GM12878 (cell line): ENCODE measurements around the gene MOV10L1.

Source experiments
- ATF2 ChIP-seq: IDR thresholded peaks from 2 replicates; pipeline ENCODE4 v1.6.1; 2012; ENCODE audit warnings: low read length, inconsistent platforms
- BCL11A ChIP-seq: IDR thresholded peaks from 2 replicates; pipeline ENCODE4 v1.6.1; 2011; ENCODE audit warnings: low read depth, low read length
- EZH2 ChIP-seq: IDR thresholded peaks from 2 replicates; pipeline ENCODE4 v1.6.1; 2012; ENCODE audit warnings: low read depth, mild to moderate bottlenecking, control low read depth, inconsistent platforms, low read length, borderline replicate concordance; ENCODE audit not compliant: control insufficient read depth
- MEF2B ChIP-seq: fragments of 450-650 bp; IDR thresholded peaks from 2 replicates; pipeline ENCODE4 v1.6.1; 2018; ENCODE audit warnings: mild to moderate bottlenecking, moderate library complexity; ENCODE audit not compliant: partially characterized antibody, poor library complexity, severe bottlenecking
- POLR2AphosphoS2 ChIP-seq: IDR thresholded peaks from 2 replicates; pipeline ENCODE4 v1.6.1; 2011; ENCODE audit warnings: low read depth, mild to moderate bottlenecking, low read length, improper control_type of control experiment, moderate library complexity
- REST ChIP-seq: IDR thresholded peaks from 2 replicates; pipeline ENCODE4 v1.6.1; 2012; ENCODE audit warnings: mild to moderate bottlenecking, low read depth, low read length
- RFX5 ChIP-seq: IDR thresholded peaks from 2 replicates; pipeline ENCODE4 v1.6.1; 2011; ENCODE audit warnings: low read depth, low read length, improper control_type of control experiment
- SMC3 ChIP-seq: IDR thresholded peaks from 2 replicates; pipeline ENCODE4 v1.6.1; 2011; ENCODE audit warnings: low read length, improper control_type of control experiment, borderline replicate concordance
- SUPT20H ChIP-seq: IDR thresholded peaks from 2 replicates; pipeline ENCODE4 v1.6.1; 2011; ENCODE audit warnings: low read depth, mild to moderate bottlenecking, low read length, moderate library complexity, borderline replicate concordance; ENCODE audit not compliant: control insufficient read depth
- TAF1 ChIP-seq: IDR thresholded peaks from 2 replicates; pipeline ENCODE4 v1.6.1; 2011; ENCODE audit warnings: mild to moderate bottlenecking, low read depth, low read length, borderline replicate concordance
- ZBTB40 ChIP-seq: fragments of 450-650 bp; IDR thresholded peaks from 2 replicates; pipeline ENCODE4 v1.6.1; 2016; ENCODE audit warnings: mild to moderate bottlenecking, moderate library complexity, borderline replicate concordance
- ZNF207 ChIP-seq: fragments of 450-650 bp; IDR thresholded peaks from 2 replicates; pipeline ENCODE4 v1.6.1; 2014; ENCODE audit warnings: antibody characterized with exemption, mild to moderate bottlenecking, borderline replicate concordance
- ZNF24 ChIP-seq: fragments of 450-650 bp; IDR thresholded peaks from 2 replicates; pipeline ENCODE4 v1.6.1; 2017; ENCODE audit warnings: antibody characterized with exemption, mild to moderate bottlenecking

- TF ChIP-seq ZBTB40, result no peak
- TF ChIP-seq SMC3, result no peak
- no peak for TF ChIP-seq ZNF24
- TF ChIP-seq EZH2, result no peak
- no peak for TF ChIP-seq ZNF207
- no peak for TF ChIP-seq TAF1
- no peak for TF ChIP-seq BCL11A
- TF ChIP-seq POLR2AphosphoS2, result no peak
- no peak for TF ChIP-seq REST
- no peak for TF ChIP-seq ATF2
- no peak for TF ChIP-seq MEF2B
- no peak for TF ChIP-seq RFX5
- TF ChIP-seq SUPT20H, result no peak
These were observed 50.8 kb downstream of the MOV10L1 start for GRCh38 chr22:50140615-50141014.
